GM12873 (cell line): Measurements from ENCODE around the gene CDX1.

ENCODE experiments used
- CTCF ChIP-seq: IDR thresholded peaks from 2 replicates; pipeline ENCODE4 v1.5.1; 2012; ENCODE audit warnings: low read depth, mild to moderate bottlenecking, moderate library complexity, low read length, control low read depth; ENCODE audit not compliant: insufficient read depth; ENCODE audit errors: missing control alignments

Gene CDX1

GRCh38 chr5:150217873-150218692 lies 51.5 kb downstream of the CDX1 start:
- TF ChIP-seq CTCF: peak; percentile 90

GRCh38 chr5:150218693-150219035 lies 52.1 kb downstream of the CDX1 start:
- TF ChIP-seq CTCF: no peak

- TF ChIP-seq CTCF: no peak
These were observed 52.6 kb downstream of the CDX1 start for GRCh38 chr5:150219142-150219541.

GRCh38 chr5:150219861-150220260 lies 53.3 kb downstream of the CDX1 start:
- TF ChIP-seq CTCF: no peak

- no peak for TF ChIP-seq CTCF
These were observed 54.9 kb downstream of the CDX1 start for GRCh38 chr5:150221471-150221870.

- TF ChIP-seq CTCF: no peak
These were observed 56.3 kb downstream of the CDX1 start for GRCh38 chr5:150222906-150223305.

GRCh38 chr5:150223474-150223873 lies 56.9 kb downstream of the CDX1 start:
- TF ChIP-seq CTCF: no peak
